ENCODE results near the gene CNN2. TPM values are rescaled to one million over a fixed set of nuclear protein-coding genes. Genes with fewer than 3 reads are reported as not detected.

CNN2 gene
- total RNA-seq, 2 experiments from 2014 or later = 307 to 318 TPM

- ChIA-PET POLR2A (interaction anchor here (0.7 to 9.0 kb wide), 9 partner anchors 9 to 237 kb away, joined by 3 to 203 read pairs (median 48); partner anchors contain the start of genes ARHGAP45, CIRBP, CNN2 and FAM174C), CTCF (interaction anchor here (1.0 to 3.6 kb wide), 4 partner anchors 9 to 27 kb away, joined by 3 to 20 read pairs (median 4); partner anchors contain the start of genes RNU6-2 and TMEM259)
- Mint-ChIP-seq H3K4me3 (peak overlapping the region; percentile 100), H3K4me1 (ENCODE audit: low read depth) (peaks cover 59% of the 10 kb centered on the region), H3K9me3 (no peaks in the 10 kb centered on the region), H3K36me3 (ENCODE audit: low read depth) (peaks cover 72% of the 10 kb centered on the region), H3K27ac (peak overlapping the region; percentile 92), H3K27me3 (no peaks in the 10 kb centered on the region)
- Histone ChIP-seq H3K4me3 (ENCODE audit: low read length) (peak overlapping the region; percentile 22), H3K27me3 (ENCODE audit: control insufficient read depth in 1 of 2, insufficient read depth in 2 of 2, low read length in 2 of 2) (no peaks in the 10 kb centered on the region), H3K9me3 (ENCODE audit: control insufficient read depth in 1 of 2, insufficient read depth in 1 of 2, low read length in 2 of 2) (no peaks in the 10 kb centered on the region), H3K4me1 (ENCODE audit: insufficient read depth, low read length) (peaks cover 82% of the 10 kb centered on the region), H3K27ac (ENCODE audit: low read depth in 1 of 2, low read length in 2 of 2) (peak overlapping the region; percentile 59 to 60), H3K36me3 (ENCODE audit: insufficient read depth, low read length) (peaks cover 49% of the 10 kb centered on the region)
- TF ChIP-seq CTCF (IDR thresholded peaks at IDR 0.05) = no peak
- intact Hi-C loops (cut with DNase I, micrococcal nuclease) = loop anchor here in 1 of 2 experiments (2.0 kb wide), 1 partner anchor 31 kb away; no protein-coding TSS in a partner anchor
- DNase-seq = peak in 1 of 14 experiments; percentile 8
- no peak for ATAC-seq (ENCODE audit: poor library complexity)
Measured at GRCh38 chr19:1037621-1038064, 11.2 kb downstream of the CNN2 start.

GRCh38 chr19:1038978-1039645 is 12.7 kb downstream of the CNN2 start:
- CTCF ChIA-PET = interaction anchor here (1.0 to 3.6 kb wide), 4 partner anchors 17 to 205 kb away, joined by 3 to 20 read pairs (median 4); partner anchors contain the start of genes RNU6-2 and TMEM259
- Histone ChIP-seq H3K27me3 (ENCODE audit: control insufficient read depth in 1 of 2, insufficient read depth in 2 of 2, low read length in 2 of 2) (no peaks in the 10 kb centered on the region), H3K4me3 (ENCODE audit: low read length) (peak overlapping the region; percentile 91), H3K4me1 (ENCODE audit: insufficient read depth, low read length) (peaks cover 81% of the 10 kb centered on the region), H3K9me3 (ENCODE audit: control insufficient read depth in 1 of 2, insufficient read depth in 1 of 2, low read length in 2 of 2) (no peaks in the 10 kb centered on the region), H3K36me3 (ENCODE audit: insufficient read depth, low read length) (peaks cover 53% of the 10 kb centered on the region), H3K27ac (ENCODE audit: low read depth in 1 of 2, low read length in 2 of 2) (no peak overlapping the region)
- POLR2A ChIA-PET = interaction anchor here (0.6 to 9.0 kb wide), 19 partner anchors 11 to 236 kb away, joined by 3 to 203 read pairs (median 5); partner anchors contain the start of genes ARHGAP45, CIRBP, CNN2 and FAM174C
- Mint-ChIP-seq H3K4me3 (peak overlapping the region; percentile 100), H3K27me3 (no peaks in the 10 kb centered on the region), H3K9me3 (no peaks in the 10 kb centered on the region), H3K27ac (peak overlapping the region; percentile 92), H3K4me1 (ENCODE audit: low read depth) (peaks cover 51% of the 10 kb centered on the region), H3K36me3 (ENCODE audit: low read depth) (peaks cover 65% of the 10 kb centered on the region)
- no peak for TF ChIP-seq CTCF (IDR thresholded peaks at IDR 0.05)
- ATAC-seq (ENCODE audit: poor library complexity) (no peak), DNase-seq (peak in 3 of 14 experiments; percentile 46 to 60 (median 50))
- intact Hi-C loops (cut with DNase I, micrococcal nuclease) = loop anchor here (1.0 to 2.0 kb wide), 2 partner anchors 18 to 30 kb away; partner anchors contain the start of genes RNU6-2 (in 1 of the 2) and TMEM259 (in 1 of the 2)

GRCh38 chr19:1039646-1040475 is 13.5 kb downstream of the CNN2 start, which contains the start of gene ABCA7:
TSS of gene ABCA7 (plus strand) at chr19:1040107. CDS start at chr19:1041362, 1,255 bp downstream.
- Histone ChIP-seq H3K4me1 (ENCODE audit: insufficient read depth, low read length) (peaks cover 81% of the 10 kb centered on the region), H3K27me3 (ENCODE audit: control insufficient read depth in 1 of 2, insufficient read depth in 2 of 2, low read length in 2 of 2) (no peaks in the 10 kb centered on the region), H3K9me3 (ENCODE audit: control insufficient read depth in 1 of 2, insufficient read depth in 1 of 2, low read length in 2 of 2) (no peaks in the 10 kb centered on the region), H3K4me3 (ENCODE audit: low read length) (peak within 1 kb of the TSS; percentile 91), H3K27ac (ENCODE audit: low read depth in 1 of 2, low read length in 2 of 2) (peak within 1 kb of the TSS; percentile 43 to 51), H3K36me3 (ENCODE audit: insufficient read depth, low read length) (peaks cover 58% of the 10 kb centered on the region)
- ChIA-PET POLR2A (interaction anchor here (0.6 to 9.0 kb wide), 19 partner anchors 10 to 235 kb away, joined by 3 to 203 read pairs (median 4); partner anchors contain the start of genes ARHGAP45, CIRBP, CNN2 and FAM174C), CTCF (interaction anchor here (0.8 to 3.6 kb wide), 7 partner anchors 18 to 227 kb away, joined by 3 to 20 read pairs (median 4); partner anchors contain the start of genes RNU6-2 and TMEM259)
- intact Hi-C loops (cut with DNase I, micrococcal nuclease) = loop anchor here (1.0 to 2.0 kb wide), 4 partner anchors 9 to 29 kb away; partner anchors contain the start of genes RNU6-2 (in 2 of the 2) and TMEM259 (in 2 of the 2)
- no peak for TF ChIP-seq CTCF (IDR thresholded peaks at IDR 0.05)
- Mint-ChIP-seq H3K36me3 (ENCODE audit: low read depth) (peaks cover 67% of the 10 kb centered on the region), H3K4me3 (peak within 1 kb of the TSS; percentile 100), H3K27me3 (no peaks in the 10 kb centered on the region), H3K4me1 (ENCODE audit: low read depth) (peaks cover 51% of the 10 kb centered on the region), H3K27ac (peak within 1 kb of the TSS; percentile 92), H3K9me3 (no peaks in the 10 kb centered on the region)
- peak; percentile 90 for ATAC-seq (ENCODE audit: poor library complexity)
- DNase-seq = peak; percentile 99 to 100 (median 99)
